ENCODE results near the gene YPEL2. TPM values are rescaled to one million over a fixed set of nuclear protein-coding genes. Genes with fewer than 3 reads are reported as not detected.

Gene YPEL2
- total RNA-seq, 1 donor from 2014 or later = 8.7 TPM

DNA sequence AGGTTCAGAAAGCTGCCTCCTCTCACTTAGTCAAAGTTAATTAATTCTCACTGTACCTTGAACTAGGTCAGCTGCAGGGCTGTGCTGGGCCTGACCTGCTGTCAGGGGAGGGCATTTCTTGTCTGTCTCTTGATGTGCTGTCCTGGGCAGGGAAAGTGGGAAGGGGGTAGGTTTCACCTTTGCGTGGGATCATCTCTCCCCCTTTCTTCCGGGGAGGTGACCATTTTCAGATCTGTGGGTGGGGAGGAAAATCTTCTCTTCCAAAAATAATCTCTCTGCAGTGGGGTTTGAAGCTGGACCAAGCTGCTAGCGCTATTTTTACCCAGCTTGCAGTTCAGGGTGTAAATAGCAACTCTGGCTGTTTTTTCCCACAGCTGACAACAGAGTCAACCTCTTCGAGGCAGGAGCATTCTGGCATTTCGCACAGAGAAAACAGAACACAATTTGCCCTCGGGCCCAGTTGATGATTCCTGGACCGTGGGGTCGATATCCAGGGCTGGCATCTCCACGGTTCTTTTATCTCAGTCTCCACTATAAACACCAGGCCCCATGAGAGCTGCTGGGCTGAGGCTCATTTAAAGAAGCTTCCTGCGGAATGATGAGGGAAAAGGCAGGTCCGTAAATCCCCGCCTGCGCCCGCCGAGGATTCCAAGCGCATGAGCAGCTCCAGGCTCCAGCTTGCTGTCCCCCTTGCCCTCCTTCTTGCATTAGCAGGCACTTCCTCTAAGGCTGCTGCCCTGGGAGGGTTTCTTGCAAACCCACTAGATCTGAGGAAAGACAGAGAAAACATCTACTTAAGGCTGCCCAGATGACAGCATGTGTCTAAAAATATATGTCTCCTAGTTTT lies 93.9 kb downstream of the YPEL2 start:
- Mint-ChIP-seq H3K27ac (peak overlapping the region; percentile 76), H3K4me1 (peaks cover 40% of the 10 kb centered on the region), H3K9me3 (no peaks in the 10 kb centered on the region), H3K4me3 (peak overlapping the region; percentile 15), H3K36me3 (no peaks in the 10 kb centered on the region), H3K27me3 (ENCODE audit: low read depth) (no peaks in the 10 kb centered on the region)
- peak in 1 of 2 experiments; percentile 55 for DNase-seq (ENCODE audit: low spot score in 2 of 2, unreplicated experiment in 2 of 2)
- TF ChIP-seq CTCF (IDR thresholded peaks at IDR 0.05; ENCODE audit: unreplicated experiment) = no peak

- Mint-ChIP-seq H3K9me3 (no peaks in the 10 kb centered on the region), H3K27me3 (ENCODE audit: low read depth) (no peaks in the 10 kb centered on the region), H3K27ac (peak overlapping the region; percentile 76), H3K36me3 (no peaks in the 10 kb centered on the region), H3K4me3 (no peak overlapping the region), H3K4me1 (peaks cover 40% of the 10 kb centered on the region)
- no peak for TF ChIP-seq CTCF (IDR thresholded peaks at IDR 0.05; ENCODE audit: unreplicated experiment)
- DNase-seq (ENCODE audit: low spot score in 2 of 2, unreplicated experiment in 2 of 2) = no peak
Measured at GRCh38 chr17:59426031-59426430, 94.6 kb downstream of the YPEL2 start.

DNA sequence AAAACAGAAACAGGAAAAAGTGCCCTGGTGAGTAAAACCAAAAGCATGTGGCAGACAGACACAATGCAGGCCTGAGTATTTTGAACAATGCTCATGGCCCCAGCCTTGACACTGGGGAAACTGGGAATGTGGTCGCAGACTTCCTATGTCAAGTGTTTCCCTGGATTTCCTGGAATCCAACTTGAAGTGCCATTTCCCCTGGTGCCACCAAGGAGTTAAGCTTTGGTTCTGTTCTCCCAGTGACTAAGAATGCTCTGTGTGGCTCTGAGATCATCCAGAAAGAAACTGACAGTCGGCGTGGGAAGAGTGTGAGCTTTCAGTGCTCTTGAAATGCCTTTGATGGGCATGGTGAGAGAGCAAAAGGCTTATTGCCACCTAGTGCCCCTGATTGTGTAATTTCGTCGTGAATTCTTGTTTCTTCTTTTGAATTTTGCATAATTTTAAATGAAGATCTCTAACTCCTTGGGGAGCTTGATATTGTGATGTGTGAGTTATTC lies 96.0 kb downstream of the YPEL2 start:
- no peak for DNase-seq (ENCODE audit: low spot score in 2 of 2, unreplicated experiment in 2 of 2)
- H3K9me3 Mint-ChIP-seq = peaks cover 5% of the 10 kb centered on the region
- no peak for TF ChIP-seq CTCF (IDR thresholded peaks at IDR 0.05; ENCODE audit: unreplicated experiment)
- no peaks in the 10 kb centered on the region for H3K27me3 Mint-ChIP-seq (ENCODE audit: low read depth)
- H3K27ac Mint-ChIP-seq = peak overlapping the region; percentile 43
- peaks cover 40% of the 10 kb centered on the region for H3K4me1 Mint-ChIP-seq
- no peak overlapping the region for H3K4me3 Mint-ChIP-seq
- peaks cover 2% of the 10 kb centered on the region for H3K36me3 Mint-ChIP-seq

DNA sequence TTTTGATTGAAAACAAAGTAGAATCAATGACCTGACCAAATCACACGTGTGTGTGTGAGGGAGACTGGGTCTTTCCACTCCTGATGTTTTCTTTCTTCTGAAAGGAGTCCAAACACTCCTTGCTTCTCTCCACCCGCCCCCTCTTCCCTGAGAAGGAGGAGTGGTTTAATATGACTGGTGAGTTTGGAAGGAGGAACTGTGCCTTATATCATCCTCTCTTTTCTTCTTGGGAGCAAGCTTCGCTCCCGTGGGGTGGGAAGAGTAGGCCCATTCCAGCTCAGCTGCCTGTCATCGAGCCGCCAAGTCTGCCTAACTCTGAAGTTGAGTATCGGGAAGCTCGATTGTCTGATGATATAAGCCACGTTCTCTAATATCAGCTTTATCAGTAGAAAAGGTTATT lies 96.5 kb downstream of the YPEL2 start:
- no peak for TF ChIP-seq CTCF (IDR thresholded peaks at IDR 0.05; ENCODE audit: unreplicated experiment)
- DNase-seq (ENCODE audit: low spot score in 2 of 2, unreplicated experiment in 2 of 2) = no peak
- H3K9me3 Mint-ChIP-seq = peaks cover 10% of the 10 kb centered on the region
- peaks cover 3% of the 10 kb centered on the region for H3K36me3 Mint-ChIP-seq
- no peaks in the 10 kb centered on the region for H3K27me3 Mint-ChIP-seq (ENCODE audit: low read depth)
- peak overlapping the region; percentile 43 for H3K27ac Mint-ChIP-seq
- no peak overlapping the region for H3K4me3 Mint-ChIP-seq
- H3K4me1 Mint-ChIP-seq = peaks cover 40% of the 10 kb centered on the region

DNA sequence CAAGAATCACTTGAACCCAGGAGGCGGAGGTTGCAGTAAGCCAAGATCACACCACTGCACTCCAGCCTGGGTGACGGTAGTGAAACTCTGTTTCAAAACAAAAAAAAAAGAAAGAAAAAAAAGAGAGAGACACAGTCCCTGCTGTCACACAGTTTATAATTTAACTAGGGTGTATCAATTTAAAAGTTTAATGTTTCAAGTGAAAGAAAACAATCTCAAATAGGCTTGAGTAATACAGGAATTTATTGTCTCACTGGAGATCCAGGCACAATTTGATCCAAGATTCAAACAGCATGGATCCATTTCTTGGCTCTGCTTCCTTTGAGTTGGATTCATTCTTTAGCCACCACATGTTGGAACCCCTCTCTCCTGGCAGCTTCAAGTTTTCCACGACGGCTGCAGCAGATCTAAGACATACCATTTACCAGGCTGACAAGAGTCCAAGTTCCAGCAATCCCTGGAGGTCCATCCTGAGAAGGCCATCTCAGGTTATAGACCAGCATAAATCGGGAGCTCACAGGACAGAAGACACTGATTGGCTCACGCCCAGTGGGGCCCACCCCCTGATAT lies 97.5 kb downstream of the YPEL2 start:
- peak overlapping the region; percentile 19 for H3K27ac Mint-ChIP-seq
- no peaks in the 10 kb centered on the region for H3K27me3 Mint-ChIP-seq (ENCODE audit: low read depth)
- DNase-seq (ENCODE audit: low spot score in 2 of 2, unreplicated experiment in 2 of 2) = no peak
- H3K4me1 Mint-ChIP-seq = peaks cover 37% of the 10 kb centered on the region
- H3K4me3 Mint-ChIP-seq = no peak overlapping the region
- TF ChIP-seq CTCF (IDR thresholded peaks at IDR 0.05; ENCODE audit: unreplicated experiment) = no peak
- peaks cover 3% of the 10 kb centered on the region for H3K36me3 Mint-ChIP-seq
- peaks cover 10% of the 10 kb centered on the region for H3K9me3 Mint-ChIP-seq

Data from mesothelial cell of epicardium (in vitro differentiated cells).